SK-N-SH (cell line): ENCODE measurements around the gene FBH1. TPM values are rescaled to one million over a fixed set of nuclear protein-coding genes. Genes with fewer than 3 reads are reported as not detected.

ENCODE experiments used
- CTCF ChIA-PET: fragments of 300-600, 350-600 bp; formaldehyde crosslinking; extraction: SDS; loops from one replicate; lab custom pipeline; 2021; lab: Yijun Ruan, JAX
- POLR2A ChIA-PET: fragments of 350-600 bp; sonication (Branson Sonifier 250); formaldehyde crosslinking; extraction: SDS; loops from one replicate; lab custom pipeline; 2020; ENCODE audit warnings: antibody characterized with exemption, inconsistent platforms; lab: Yijun Ruan, JAX
- DNase-seq: peaks from one replicate; pipeline ENCODE4 v3.0.0; 2012
- H2AFZ ChIP-seq: fragments of 200-600 bp; sonication (generic); 2 replicates; pipeline ENCODE4 v1.8.1; 2016; ENCODE audit warnings: antibody characterized with exemption, mild to moderate bottlenecking, low read depth
- H3F3A ChIP-seq: fragments of 200-600 bp; sonication (generic); replicated peaks from 2 replicates; pipeline ENCODE3; 2016; ENCODE audit warnings: antibody characterized with exemption, mild to moderate bottlenecking; ENCODE audit not compliant: insufficient read depth
- H3K27ac ChIP-seq, 2 experiments: fragments of 200-500 bp in 1 of 2; fragments of 200-600 bp in 1 of 2; sonication (Bioruptor generic) in 1 of 2; sonication (generic), shearing (Covaris generic) in 1 of 2; 2 replicates each; pipeline versions ENCODE4 v1.5.1 to v1.6.1; 2014 to 2016; ENCODE audit warnings: low read depth in 2 of 2, inconsistent platforms in 1 of 2, low read length in 1 of 2, mild to moderate bottlenecking in 1 of 2, mixed read lengths in 1 of 2
- H3K27me3 ChIP-seq: fragments of 200-600 bp; sonication (generic), shearing (Covaris generic); 2 replicates; pipeline ENCODE4 v1.6.1; 2016; ENCODE audit warnings: mixed run types; ENCODE audit not compliant: insufficient read depth
- H3K36me3 ChIP-seq, 2 experiments: fragments of 200-500 bp in 1 of 2; fragments of 200-600 bp in 1 of 2; sonication (Bioruptor generic) in 1 of 2; sonication (generic) in 1 of 2; replicated peaks in 1 of 2; 2 replicates each; pipeline versions ENCODE3 to v1.5.1; 2014 to 2016; ENCODE audit warnings: low read length in 1 of 2, mild to moderate bottlenecking in 1 of 2; ENCODE audit not compliant: insufficient read depth in 2 of 2, control insufficient read depth in 1 of 2
- H3K4me1 ChIP-seq, 2 experiments: fragments of 200-500 bp in 1 of 2; fragments of 200-600 bp in 1 of 2; sonication (Bioruptor generic) in 1 of 2; sonication (generic), shearing (Covaris generic) in 1 of 2; 2 replicates each; pipeline versions ENCODE4 v1.5.1 to v1.6.1; 2014 to 2016; ENCODE audit warnings: low read depth in 1 of 2, low read length in 1 of 2, mixed run types in 1 of 2; ENCODE audit not compliant: insufficient read depth in 2 of 2, control insufficient read depth in 1 of 2
- H3K4me2 ChIP-seq: fragments of 200-600 bp; sonication (generic), shearing (Covaris generic); 2 replicates; pipeline ENCODE4 v1.6.1; 2017; ENCODE audit warnings: mixed run types
- H3K4me3 ChIP-seq, 2 experiments: fragments of 200-500 bp in 1 of 2; fragments of 200-600 bp in 1 of 2; sonication (Bioruptor generic) in 1 of 2; sonication (generic), shearing (Covaris generic) in 1 of 2; 2 replicates each; pipeline versions ENCODE4 v1.5.1 to v1.8.1; 2014 to 2016; ENCODE audit warnings: low read depth in 2 of 2, inconsistent platforms in 1 of 2, low read length in 1 of 2, mild to moderate bottlenecking in 1 of 2, mixed read lengths in 1 of 2, moderate library complexity in 1 of 2
- H3K79me2 ChIP-seq: fragments of 200-600 bp; sonication (generic); 2 replicates; pipeline ENCODE4 v1.8.1; 2017; ENCODE audit warnings: mild to moderate bottlenecking; ENCODE audit not compliant: insufficient read depth
- H3K9ac ChIP-seq: fragments of 200-600 bp; sonication (generic); 2 replicates; pipeline ENCODE4 v1.6.1; 2017; ENCODE audit warnings: mixed run types
- H3K9me2 ChIP-seq: fragments of 200-600 bp; sonication (generic); 2 replicates; pipeline ENCODE4 v1.6.1; 2017; ENCODE audit warnings: mixed run types
- H3K9me3 ChIP-seq: fragments of 200-600 bp; sonication (generic); 2 replicates; pipeline ENCODE4 v1.6.1; 2017; ENCODE audit warnings: mixed run types, mild to moderate bottlenecking, moderate library complexity
- H4K20me1 ChIP-seq: fragments of 200-600 bp; sonication (generic); 2 replicates; pipeline ENCODE4 v1.6.1; 2017; ENCODE audit warnings: mild to moderate bottlenecking, mixed run types; ENCODE audit not compliant: insufficient read depth
- CHD2 ChIP-seq: fragments of 150-350 bp; IDR thresholded peaks from 2 replicates; pipeline ENCODE4 v1.6.1; 2018; ENCODE audit warnings: low read length; ENCODE audit not compliant: partially characterized antibody
- FOSL2 ChIP-seq: IDR thresholded peaks from 2 replicates; pipeline ENCODE4 v1.4.0; 2012; ENCODE audit warnings: low read depth, mild to moderate bottlenecking, moderate library complexity, borderline replicate concordance
- FOXJ3 ChIP-seq: sonication (generic); formaldehyde crosslinking; IDR thresholded peaks from 2 replicates; pipeline ENCODE4 v1.5.1; 2020; ENCODE audit warnings: mild to moderate bottlenecking, missing genetic modification reagents
- GABPA ChIP-seq: IDR thresholded peaks from 2 replicates; pipeline ENCODE4 v1.4.0; 2012; ENCODE audit warnings: low read depth, mild to moderate bottlenecking
- NRF1 ChIP-seq: IDR thresholded peaks from 2 replicates; pipeline ENCODE4 v1.6.1; 2012; ENCODE audit warnings: low read depth, mild to moderate bottlenecking, low read length
- RCOR1 ChIP-seq: fragments of 150-350 bp; IDR thresholded peaks from 2 replicates; pipeline ENCODE4 v1.6.1; 2017; ENCODE audit warnings: antibody characterized with exemption, low read length
- SMC3 ChIP-seq: IDR thresholded peaks from 2 replicates; pipeline ENCODE4 v1.6.1; 2012; ENCODE audit warnings: low read depth, low read length, improper control_type of control experiment
- TAF1 ChIP-seq: IDR thresholded peaks from 2 replicates; pipeline ENCODE4 v1.6.1; 2012; ENCODE audit warnings: low read depth, mild to moderate bottlenecking, low read length, moderate library complexity, borderline replicate concordance
- TCF12 ChIP-seq: IDR thresholded peaks from 2 replicates; pipeline ENCODE4 v1.4.0; 2012
- YY1 ChIP-seq: IDR thresholded peaks from 2 replicates; pipeline ENCODE4 v1.4.0; 2012; ENCODE audit warnings: low read depth, mild to moderate bottlenecking
- WGBS: methylation state at CpG from one replicate; pipeline ENCODE4 v1.1.6; 2017; ENCODE audit warnings: low lambda C conversion rate; 5-methylcytosine and 5-hydroxymethylcytosine counted together
- polyA plus RNA-seq, 3 experiments: library from polyadenylated mRNA; depleted of rRNA; stranded (reverse); fragments of >200 nt; gene quantifications; 2 replicates each; pipeline ENCODE4 v1.2.3, GENCODE V29; 2012
- TF ChIP-seq, protein P1 (sequence below): fragments of 150-350 bp; IDR thresholded peaks from 2 replicates; pipeline ENCODE4 v1.6.1; 2016; ENCODE audit warnings: mild to moderate bottlenecking, low read depth, low read length
- TF ChIP-seq, protein P2 (sequence below): IDR thresholded peaks from 2 replicates; pipeline ENCODE4; 2012

FBH1 gene
- polyA plus RNA-seq, 1 of the 3 experiments (the other 2 are of a cell fraction): 60.9 TPM

DNA sequence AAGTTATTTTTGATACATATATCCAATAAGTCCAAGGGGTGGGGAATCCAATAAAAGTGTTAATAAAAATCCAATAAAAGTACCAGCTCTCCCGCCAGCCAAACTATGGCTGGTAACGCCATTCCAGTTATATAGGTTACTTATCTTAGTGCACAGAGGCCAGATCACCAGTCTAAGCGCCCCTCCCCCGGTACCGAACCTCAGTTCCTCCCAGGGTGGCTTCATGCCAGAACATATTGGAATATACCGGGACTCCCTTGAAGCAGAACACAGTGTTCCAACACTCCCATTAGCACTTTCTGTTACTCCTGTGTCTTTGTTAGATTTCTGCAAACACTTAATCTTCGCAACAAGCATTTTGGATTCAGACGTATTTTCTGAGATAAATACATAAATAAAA, 7.5 kb downstream of the FBH1 start:
- no peak overlapping the region for H2AFZ ChIP-seq
- H3K9me3 ChIP-seq: 0 out of 2 replicates have a peak, but pooled peaks cover 5% of the 10 kb centered on the region
- ChIA-PET POLR2A (no interaction called here), CTCF (interaction anchor here (0.6 kb wide), 1 partner anchor 117 kb away, joined by 3 read pairs; no protein-coding TSS in a partner anchor)
- DNase-seq: no peak
- peaks cover 95% of the 10 kb centered on the region for H3K79me2 ChIP-seq
- H3K27me3 ChIP-seq: no peaks in the 10 kb centered on the region
- no peaks in the 10 kb centered on the region for H3K9me2 ChIP-seq
- no peak overlapping the region for H3K9ac ChIP-seq
- no peak overlapping the region for H3K27ac ChIP-seq
- WGBS: 95% methylated on average over 8 of the region's 8 CpGs
- peaks cover 20% of the 10 kb centered on the region for H4K20me1 ChIP-seq
- no peaks in the 10 kb centered on the region for H3F3A ChIP-seq
- no peak overlapping the region for H3K4me3 ChIP-seq
- TF ChIP-seq, protein P1, sequence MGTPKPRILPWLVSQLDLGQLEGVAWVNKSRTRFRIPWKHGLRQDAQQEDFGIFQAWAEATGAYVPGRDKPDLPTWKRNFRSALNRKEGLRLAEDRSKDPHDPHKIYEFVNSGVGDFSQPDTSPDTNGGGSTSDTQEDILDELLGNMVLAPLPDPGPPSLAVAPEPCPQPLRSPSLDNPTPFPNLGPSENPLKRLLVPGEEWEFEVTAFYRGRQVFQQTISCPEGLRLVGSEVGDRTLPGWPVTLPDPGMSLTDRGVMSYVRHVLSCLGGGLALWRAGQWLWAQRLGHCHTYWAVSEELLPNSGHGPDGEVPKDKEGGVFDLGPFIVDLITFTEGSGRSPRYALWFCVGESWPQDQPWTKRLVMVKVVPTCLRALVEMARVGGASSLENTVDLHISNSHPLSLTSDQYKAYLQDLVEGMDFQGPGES: no peak
- TF ChIP-seq FOXJ3 (CRISPR knock-in tag): no peak
- TF ChIP-seq GABPA: no peak
- TF ChIP-seq, protein P2, sequence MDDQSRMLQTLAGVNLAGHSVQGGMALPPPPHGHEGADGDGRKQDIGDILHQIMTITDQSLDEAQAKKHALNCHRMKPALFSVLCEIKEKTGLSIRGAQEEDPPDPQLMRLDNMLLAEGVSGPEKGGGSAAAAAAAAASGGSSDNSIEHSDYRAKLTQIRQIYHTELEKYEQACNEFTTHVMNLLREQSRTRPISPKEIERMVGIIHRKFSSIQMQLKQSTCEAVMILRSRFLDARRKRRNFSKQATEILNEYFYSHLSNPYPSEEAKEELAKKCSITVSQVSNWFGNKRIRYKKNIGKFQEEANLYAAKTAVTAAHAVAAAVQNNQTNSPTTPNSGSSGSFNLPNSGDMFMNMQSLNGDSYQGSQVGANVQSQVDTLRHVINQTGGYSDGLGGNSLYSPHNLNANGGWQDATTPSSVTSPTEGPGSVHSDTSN: no peak
- TF ChIP-seq RCOR1: no peak
- peaks cover 41 to 64% of the 10 kb centered on the region in 2 experiments for H3K36me3 ChIP-seq
- H3K4me2 ChIP-seq: no peak overlapping the region
- H3K4me1 ChIP-seq: no peaks in the 10 kb centered on the region; a peak in 2 of 4 replicates

DNA sequence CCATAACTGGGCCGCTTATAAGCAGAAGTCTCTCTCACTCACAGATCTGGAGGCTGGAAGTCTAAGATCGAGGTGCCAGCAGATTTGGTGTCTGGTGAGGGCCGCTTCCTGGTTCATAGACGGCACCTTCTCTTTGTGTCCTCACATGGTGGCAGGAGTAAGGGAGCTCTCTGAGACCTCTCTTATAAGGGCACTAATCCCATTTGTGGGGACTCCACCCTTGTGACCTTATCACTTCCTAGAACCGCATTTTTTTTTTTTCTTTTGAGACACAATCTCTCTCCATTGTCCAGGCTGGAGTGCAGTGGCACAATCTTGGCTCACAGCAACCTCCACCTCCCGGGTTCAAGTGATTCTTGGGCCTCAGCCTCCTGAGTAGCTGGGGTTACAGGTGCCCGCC, 8.1 kb downstream of the FBH1 start:
- H3K9me2 ChIP-seq: no peaks in the 10 kb centered on the region
- H4K20me1 ChIP-seq: peaks cover 18% of the 10 kb centered on the region; the same call in 1 of the 2 replicates
- ChIA-PET POLR2A (no interaction called here), CTCF (interaction anchor here (0.6 kb wide), 1 partner anchor 116 kb away, joined by 3 read pairs; no protein-coding TSS in a partner anchor)
- 0 out of 2 replicates have a peak, but pooled peaks cover 5% of the 10 kb centered on the region for H3K9me3 ChIP-seq
- no peaks in the 10 kb centered on the region for H3F3A ChIP-seq
- H3K36me3 ChIP-seq: peaks cover 40 to 59% of the 10 kb centered on the region in 2 experiments
- TF ChIP-seq, protein P1: no peak
- no peak for TF ChIP-seq FOSL2
- no peak for TF ChIP-seq FOXJ3 (CRISPR knock-in tag)
- no peak for TF ChIP-seq GABPA
- TF ChIP-seq RCOR1: no peak
- TF ChIP-seq CHD2: no peak
- TF ChIP-seq YY1: no peak
- no peak for TF ChIP-seq TAF1
- no peak for TF ChIP-seq NRF1
- TF ChIP-seq TCF12: no peak
- no peak for TF ChIP-seq SMC3
- peaks cover 95% of the 10 kb centered on the region for H3K79me2 ChIP-seq
- DNase-seq: no peak
- H3K27me3 ChIP-seq: no peaks in the 10 kb centered on the region
- H3K27ac ChIP-seq: no peak overlapping the region
- no peak overlapping the region for H3K4me2 ChIP-seq
- H3K4me1 ChIP-seq: no peaks in the 10 kb centered on the region; a peak in 2 of 4 replicates
- WGBS: 97% methylated on average over 7 of the region's 7 CpGs
- H3K4me3 ChIP-seq: no peak overlapping the region
- H2AFZ ChIP-seq: no peak overlapping the region
- H3K9ac ChIP-seq: no peak overlapping the region
